ENCODE data around the gene SLC44A3.

DNA sequence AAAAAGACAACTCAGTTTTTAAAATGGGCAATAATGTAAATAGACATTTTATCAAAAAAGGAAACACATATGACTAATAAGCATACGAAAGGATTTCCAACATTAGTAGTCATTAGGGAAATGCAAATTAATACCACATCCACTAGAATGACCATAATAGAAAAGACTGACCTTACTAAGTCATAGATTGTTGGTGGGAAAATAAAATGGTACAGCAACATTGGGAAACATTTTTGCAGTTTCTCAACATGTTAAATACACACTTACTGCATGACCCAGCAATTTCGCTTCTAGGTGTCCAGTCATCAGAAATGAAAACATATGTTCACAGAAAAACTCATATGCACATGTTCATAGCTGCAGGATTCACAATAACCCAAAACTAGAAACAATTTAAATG is 29.9 kb upstream of the SLC44A3 start:
- no peak for TF ChIP-seq CTCF (IDR thresholded peaks at IDR 0.05)
- no peak for TF ChIP-seq POLR2A (IDR thresholded peaks at IDR 0.05)
